UCSD-AML1 (cell line): ENCODE measurements around the gene MSRB1.
"Not testable (repeated sequence)": the region's sequence is repeated elsewhere in the genome, so short reads cannot be mapped to it uniquely, and the experiment has no call there.

ENCODE experiments used
- DNase-seq: peaks from one replicate; lab custom pipeline; 2025; ENCODE audit not compliant: unreplicated experiment; lab: John Stamatoyannopoulos, UW

Gene MSRB1

GRCh38 chr16:1941162-1942046 lies 1.6 kb downstream of the MSRB1 start:
- no peak for DNase-seq

GRCh38 chr16:1940273-1941161 lies 2.5 kb downstream of the MSRB1 start:
- DNase-seq: no peak

- DNase-seq: not testable (repeated sequence)
Measured at GRCh38 chr16:1939833-1940232, 3.2 kb downstream of the MSRB1 start.

- no peak for DNase-seq
Measured at GRCh38 chr16:1938910-1939309, 4.1 kb downstream of the MSRB1 start.

- no peak for DNase-seq
Measured at GRCh38 chr16:1938316-1938715, 4.7 kb downstream of the MSRB1 start.

GRCh38 chr16:1936945-1937479 lies 6.0 kb downstream of the MSRB1 start:
- no peak for DNase-seq

- DNase-seq: no peak
Measured at GRCh38 chr16:1933097-1933661, 9.8 kb downstream of the MSRB1 start.

GRCh38 chr16:1932050-1933028 lies 10.7 kb downstream of the MSRB1 start:
- DNase-seq: no peak

- DNase-seq: no peak
Measured at GRCh38 chr16:1930338-1930720, 12.7 kb downstream of the MSRB1 start.

GRCh38 chr16:1929578-1930337 lies 13.2 kb downstream of the MSRB1 start:
- peak; percentile 92 for DNase-seq

GRCh38 chr16:1929105-1929504 lies 13.9 kb downstream of the MSRB1 start:
- no peak for DNase-seq

GRCh38 chr16:1926271-1926670 lies 16.7 kb downstream of the MSRB1 start:
- no peak for DNase-seq

- no peak for DNase-seq
Measured at GRCh38 chr16:1924095-1924494, 18.9 kb downstream of the MSRB1 start.

- peak; percentile 21 for DNase-seq
Measured at GRCh38 chr16:1923299-1924034, 19.5 kb downstream of the MSRB1 start.

GRCh38 chr16:1922357-1922756 lies 20.6 kb downstream of the MSRB1 start:
- DNase-seq: no peak

GRCh38 chr16:1920727-1921171 lies 22.2 kb downstream of the MSRB1 start:
- peak; percentile 28 for DNase-seq

GRCh38 chr16:1920122-1920521 lies 22.9 kb downstream of the MSRB1 start:
- DNase-seq: not testable (repeated sequence)

GRCh38 chr16:1919327-1919998 lies 23.5 kb downstream of the MSRB1 start:
- DNase-seq: no peak
